Neural progenitor cell (in vitro differentiated cells): ENCODE results near the gene MRGPRG. TPM values are rescaled to one million over a fixed set of nuclear protein-coding genes. Genes with fewer than 3 reads are reported as not detected.

ENCODE experiments used
- DNase-seq: peaks from one replicate; pipeline ENCODE4 v3.0.0-alpha.2; 2016; ENCODE audit warnings: low spot score
- H2AFZ ChIP-seq: fragments of 200-600 bp; sonication (generic); replicated peaks from 2 replicates; pipeline ENCODE4 v1.6.1; 2016; ENCODE audit warnings: antibody characterized with exemption
- H3F3A ChIP-seq: fragments of 200-600 bp; sonication (generic); 2 replicates; pipeline ENCODE4 v1.6.1; 2016; ENCODE audit warnings: antibody characterized with exemption, low read depth
- H3K27ac ChIP-seq: fragments of 200-600 bp; sonication (generic); 2 replicates; pipeline ENCODE4 v1.5.1; 2016; ENCODE audit warnings: mild to moderate bottlenecking
- H3K27me3 ChIP-seq: fragments of 200-600 bp; sonication (generic); 2 replicates; pipeline ENCODE4 v1.6.1; 2016; ENCODE audit warnings: mild to moderate bottlenecking, moderate library complexity
- H3K36me3 ChIP-seq: fragments of 200-600 bp; sonication (generic); 2 replicates; pipeline ENCODE4 v1.5.1; 2016
- H3K4me1 ChIP-seq: fragments of 200-600 bp; sonication (generic); 2 replicates; pipeline ENCODE4 v1.6.1; 2016; ENCODE audit warnings: mixed run types
- H3K4me2 ChIP-seq: fragments of 200-600 bp; sonication (generic); 2 replicates; pipeline ENCODE4 v1.6.1; 2016
- H3K4me3 ChIP-seq: fragments of 200-600 bp; sonication (generic); 2 replicates; pipeline ENCODE4 v1.5.1; 2016
- H3K79me2 ChIP-seq: fragments of 200-600 bp; sonication (generic); 2 replicates; pipeline ENCODE4 v1.6.1; 2016; ENCODE audit warnings: low read depth
- H3K9ac ChIP-seq: fragments of 200-600 bp; sonication (generic); 2 replicates; pipeline ENCODE4 v1.6.1; 2016
- H3K9me3 ChIP-seq: fragments of 200-600 bp; sonication (generic); 2 replicates; pipeline ENCODE4 v1.5.1; 2016; ENCODE audit warnings: low read depth
- H4K20me1 ChIP-seq: fragments of 200-600 bp; sonication (generic); 2 replicates; pipeline ENCODE4 v1.6.1; 2016; ENCODE audit warnings: low read depth
- H3K27ac Mint-ChIP-seq: 3 replicates; pipeline ENCODE4 v1.8.0; 2021; ENCODE audit warnings: mixed read lengths
- H3K27me3 Mint-ChIP-seq: 2 replicates; pipeline ENCODE4 v1.8.0; 2022; ENCODE audit warnings: low read depth, mild to moderate bottlenecking, inconsistent platforms, moderate library complexity, mixed read lengths; ENCODE audit not compliant: insufficient read depth
- H3K36me3 Mint-ChIP-seq: 3 replicates; pipeline ENCODE4 v1.8.0; 2021; ENCODE audit warnings: mixed read lengths
- H3K4me1 Mint-ChIP-seq: 3 replicates; pipeline ENCODE4 v1.8.0; 2021; ENCODE audit warnings: mixed read lengths
- H3K4me3 Mint-ChIP-seq: 3 replicates; pipeline ENCODE4 v1.8.0; 2021; ENCODE audit warnings: mild to moderate bottlenecking, moderate library complexity, mixed read lengths
- H3K9me3 Mint-ChIP-seq: 3 replicates; pipeline ENCODE4 v1.8.0; 2020; ENCODE audit warnings: mixed read lengths
- EZH2 ChIP-seq: fragments of 200-600 bp; sonication (generic); IDR thresholded peaks from 2 replicates; pipeline ENCODE4 v1.6.1; 2017; ENCODE audit warnings: antibody characterized with exemption, mild to moderate bottlenecking, moderate library complexity
- EZH2phosphoT487 ChIP-seq: fragments of 200-600 bp; sonication (generic); IDR thresholded peaks from 2 replicates; pipeline ENCODE4 v1.6.1; 2017; ENCODE audit warnings: antibody characterized with exemption
- total RNA-seq: library from RNA; depleted of rRNA; stranded (reverse); fragments of >200 nt; gene quantifications from 2 replicates; pipeline ENCODE4 v1.2.3, GENCODE V29; 2015; ENCODE audit warnings: low replicate concordance
- TF ChIP-seq, protein P1 (sequence below): fragments of 200-600 bp; sonication (generic); IDR thresholded peaks from 2 replicates; pipeline ENCODE4 v1.5.1; 2017; ENCODE audit warnings: antibody characterized with exemption, mild to moderate bottlenecking

Gene MRGPRG
- total RNA-seq, 1 donor from 2014 or later: not detected

DNA sequence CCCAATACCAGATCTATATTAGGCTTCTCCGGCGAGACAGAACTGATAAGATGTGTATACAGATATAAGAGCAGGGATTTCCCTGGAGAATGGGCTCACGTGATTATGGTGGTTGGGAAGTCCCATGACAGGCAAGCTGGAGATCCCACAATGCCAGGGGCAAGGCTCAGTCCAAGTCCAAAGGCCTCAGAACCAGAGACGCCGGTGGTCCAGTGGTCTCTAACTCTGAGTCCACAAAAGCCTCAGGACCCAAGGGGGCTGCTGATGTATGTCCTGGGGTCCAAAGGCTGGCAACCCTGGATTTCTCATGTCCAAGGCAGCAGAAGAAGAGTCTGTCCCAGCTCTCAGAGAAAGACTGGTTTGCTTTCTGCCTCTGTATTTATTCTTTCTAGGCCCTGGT, 37.7 kb downstream of the MRGPRG start:
- H3K79me2 ChIP-seq: no peaks in the 10 kb centered on the region
- no peaks in the 10 kb centered on the region for H3K27me3 ChIP-seq
- DNase-seq: no peak
- no peak overlapping the region for H3K4me3 ChIP-seq
- H3K36me3 Mint-ChIP-seq: no peaks in the 10 kb centered on the region
- no peak overlapping the region for H3K4me3 Mint-ChIP-seq
- H3F3A ChIP-seq: no peaks in the 10 kb centered on the region
- no peak overlapping the region for H3K9ac ChIP-seq
- no peaks in the 10 kb centered on the region for H3K36me3 ChIP-seq
- H3K9me3 Mint-ChIP-seq: peaks cover 11% of the 10 kb centered on the region
- no peak overlapping the region for H2AFZ ChIP-seq
- H3K4me2 ChIP-seq: no peak overlapping the region
- no peaks in the 10 kb centered on the region for H3K9me3 ChIP-seq
- TF ChIP-seq, protein P1, sequence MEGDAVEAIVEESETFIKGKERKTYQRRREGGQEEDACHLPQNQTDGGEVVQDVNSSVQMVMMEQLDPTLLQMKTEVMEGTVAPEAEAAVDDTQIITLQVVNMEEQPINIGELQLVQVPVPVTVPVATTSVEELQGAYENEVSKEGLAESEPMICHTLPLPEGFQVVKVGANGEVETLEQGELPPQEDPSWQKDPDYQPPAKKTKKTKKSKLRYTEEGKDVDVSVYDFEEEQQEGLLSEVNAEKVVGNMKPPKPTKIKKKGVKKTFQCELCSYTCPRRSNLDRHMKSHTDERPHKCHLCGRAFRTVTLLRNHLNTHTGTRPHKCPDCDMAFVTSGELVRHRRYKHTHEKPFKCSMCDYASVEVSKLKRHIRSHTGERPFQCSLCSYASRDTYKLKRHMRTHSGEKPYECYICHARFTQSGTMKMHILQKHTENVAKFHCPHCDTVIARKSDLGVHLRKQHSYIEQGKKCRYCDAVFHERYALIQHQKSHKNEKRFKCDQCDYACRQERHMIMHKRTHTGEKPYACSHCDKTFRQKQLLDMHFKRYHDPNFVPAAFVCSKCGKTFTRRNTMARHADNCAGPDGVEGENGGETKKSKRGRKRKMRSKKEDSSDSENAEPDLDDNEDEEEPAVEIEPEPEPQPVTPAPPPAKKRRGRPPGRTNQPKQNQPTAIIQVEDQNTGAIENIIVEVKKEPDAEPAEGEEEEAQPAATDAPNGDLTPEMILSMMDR: no peak
- TF ChIP-seq EZH2phosphoT487: no peak
- TF ChIP-seq EZH2: no peak
- H3K27ac Mint-ChIP-seq: no peak overlapping the region
- H3K4me1 ChIP-seq: no peaks in the 10 kb centered on the region
- no peaks in the 10 kb centered on the region for H3K4me1 Mint-ChIP-seq
- peaks cover 6% of the 10 kb centered on the region for H3K27me3 Mint-ChIP-seq
- no peaks in the 10 kb centered on the region for H4K20me1 ChIP-seq
- H3K27ac ChIP-seq: no peak overlapping the region

DNA sequence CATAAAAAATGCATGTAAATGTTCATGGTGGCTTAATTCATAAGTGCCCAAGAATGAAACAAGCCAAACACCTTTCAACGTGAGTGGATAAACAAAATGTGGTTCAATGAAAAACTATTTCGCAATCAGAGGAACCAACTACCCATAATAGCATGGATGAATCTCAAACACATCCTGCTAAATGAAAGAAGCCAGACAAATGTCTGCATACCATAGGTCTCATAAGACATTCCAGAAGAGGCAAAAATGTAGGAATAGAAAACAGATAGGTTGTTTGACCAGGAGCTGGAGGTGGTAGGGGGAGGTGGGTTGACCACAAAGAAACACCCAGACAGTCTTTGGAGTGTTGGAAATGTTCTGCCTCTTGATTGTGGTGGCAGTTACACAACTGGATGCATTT, 40.3 kb downstream of the MRGPRG start:
- Histone ChIP-seq H3K4me2 (no peak overlapping the region), H3F3A (no peaks in the 10 kb centered on the region), H2AFZ (no peak overlapping the region), H3K4me1 (no peaks in the 10 kb centered on the region), H3K27ac (no peak overlapping the region), H3K79me2 (no peaks in the 10 kb centered on the region), H3K9ac (no peak overlapping the region), H3K36me3 (no peaks in the 10 kb centered on the region), H4K20me1 (no peaks in the 10 kb centered on the region), H3K9me3 (no peaks in the 10 kb centered on the region), H3K4me3 (no peak overlapping the region), H3K27me3 (no peaks in the 10 kb centered on the region)
- Mint-ChIP-seq H3K9me3 (peaks cover 17% of the 10 kb centered on the region), H3K4me3 (no peak overlapping the region), H3K27me3 (peaks cover 2% of the 10 kb centered on the region), H3K4me1 (no peaks in the 10 kb centered on the region), H3K27ac (no peak overlapping the region), H3K36me3 (no peaks in the 10 kb centered on the region)
- TF ChIP-seq EZH2phosphoT487: no peak
- TF ChIP-seq, protein P1: no peak
- no peak for TF ChIP-seq EZH2
- no peak for DNase-seq

DNA sequence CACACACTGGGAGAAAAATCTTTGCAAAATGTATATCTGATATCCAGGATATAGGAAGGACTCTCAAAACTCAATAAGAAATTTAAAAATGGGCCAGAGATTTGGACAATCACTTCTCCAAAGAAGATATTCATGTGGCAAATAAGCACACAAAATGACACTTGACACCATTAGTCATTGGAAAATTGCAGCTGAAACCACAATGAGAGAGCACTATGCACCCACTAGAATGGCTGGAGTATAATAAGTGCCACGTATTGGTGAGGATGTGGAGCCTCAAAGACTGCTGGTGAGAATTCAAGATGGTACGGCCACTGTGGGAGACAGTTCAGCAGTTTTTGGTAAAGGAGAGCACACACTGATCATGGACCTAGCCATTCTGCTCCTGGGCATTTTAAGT, 40.7 kb downstream of the MRGPRG start:
- no peak overlapping the region for H3K27ac Mint-ChIP-seq

More for the DNA sequence above, 40.7 kb downstream of the MRGPRG start:
- TF ChIP-seq EZH2 (no peak), EZH2phosphoT487 (no peak)
- TF ChIP-seq, protein P1: no peak
- no peaks in the 10 kb centered on the region for H3K4me1 Mint-ChIP-seq
- no peaks in the 10 kb centered on the region for H3K36me3 Mint-ChIP-seq
- H3K4me1 ChIP-seq: no peaks in the 10 kb centered on the region
- H3K9me3 Mint-ChIP-seq: peaks cover 17% of the 10 kb centered on the region
- peaks cover 2% of the 10 kb centered on the region for H3K27me3 Mint-ChIP-seq
- DNase-seq: no peak
- no peaks in the 10 kb centered on the region for H3K27me3 ChIP-seq
- H3K9ac ChIP-seq: no peak overlapping the region
- no peaks in the 10 kb centered on the region for H3F3A ChIP-seq
- no peak overlapping the region for H3K4me3 Mint-ChIP-seq
- H4K20me1 ChIP-seq: no peaks in the 10 kb centered on the region
- no peaks in the 10 kb centered on the region for H3K36me3 ChIP-seq
- no peak overlapping the region for H3K27ac ChIP-seq
- H3K4me2 ChIP-seq: no peak overlapping the region
- H2AFZ ChIP-seq: no peak overlapping the region
- no peaks in the 10 kb centered on the region for H3K79me2 ChIP-seq
- no peak overlapping the region for H3K4me3 ChIP-seq
- no peaks in the 10 kb centered on the region for H3K9me3 ChIP-seq
